Upper lobe of left lung (tissue), 4 donors: ENCODE data around the gene ZNF280C.
"Not testable (repeated sequence)": the region's sequence is repeated elsewhere in the genome, so short reads cannot be mapped to it uniquely, and the experiment has no call there.

Source experiments
- CTCF ChIP-seq, 6 experiments: fragments of 450-650 bp in 4 of 6; fragments of 200-600 bp in 2 of 6; sonication (generic) in 2 of 6; IDR thresholded peaks; one replicate each; pipeline ENCODE4 v1.5.1; 2016 to 2019; ENCODE audit warnings: antibody characterized with exemption in 6 of 6
- EP300 ChIP-seq, 4 donors: sonication (generic); formaldehyde crosslinking; IDR thresholded peaks; one replicate each; pipeline ENCODE4 v1.5.1; 2017; ENCODE audit warnings: antibody characterized with exemption in 4 of 4, control low read depth in 2 of 4
- POLR2A ChIP-seq, 4 donors: fragments of 450-650 bp; IDR thresholded peaks; one replicate each; pipeline ENCODE4 v1.5.1; 2016 to 2017; ENCODE audit warnings: antibody characterized with exemption in 4 of 4, mild to moderate bottlenecking in 2 of 4
- POLR2AphosphoS5 ChIP-seq, 2 donors: sonication (generic); formaldehyde crosslinking; IDR thresholded peaks; one replicate each; pipeline ENCODE4 v1.5.1; 2017; ENCODE audit warnings: antibody characterized with exemption in 2 of 2

GRCh38 chrX:130272253-130272652 lies 3.6 kb upstream of the ZNF280C start:
- TF ChIP-seq POLR2A, CTCF, POLR2AphosphoS5, EP300 (IDR thresholded peaks at IDR 0.05): not testable (repeated sequence)
